ENCODE results near the gene ADAMTS1. TPM values are rescaled to one million over a fixed set of nuclear protein-coding genes. Genes with fewer than 3 reads are reported as not detected.

ADAMTS1 gene
- total RNA-seq, 4 donors from 2014 or later = 23.7 to 43.8 (median 33.1) TPM

GRCh38 chr21:26847002-26847401, 1.8 kb upstream of the ADAMTS1 start:
- DNase-seq (no peak), ATAC-seq (no peak)
- in situ Hi-C loops (cut with MboI; ENCODE audit: low sequenced_read_pairs in 4 of 4) = loop anchor here (5.0 to 25.0 kb wide), 5 partner anchors 72 to 1898 kb away; no protein-coding TSS in a partner anchor
- peaks cover 8% of the 10 kb centered on the region in 2 donors for H3K4me1 ChIP-seq
- H3K27me3 ChIP-seq = no peaks in the 10 kb centered on the region
- intact Hi-C loops (cut with DNase I; ENCODE audit: low total_unique reads) = loop anchor here (2.0 to 5.0 kb wide), 3 partner anchors 78 to 1900 kb away; no protein-coding TSS in a partner anchor
- no peaks in the 10 kb centered on the region for H3K9me3 ChIP-seq
- peak overlapping the region; percentile 65 to 88 (median 80) for H3K4me3 ChIP-seq
- H3K27ac ChIP-seq = peak overlapping the region; percentile 88 to 96 (median 90)
- H3K36me3 ChIP-seq = peaks cover 0 to 2% of the 10 kb centered on the region in 2 donors
- TF ChIP-seq POLR2A (IDR thresholded peaks at IDR 0.05) (no peak), CTCF (IDR thresholded peaks at IDR 0.05 in 4 of 5, conservative IDR thresholded peaks at IDR 0.05 in 1 of 5) (no peak)

- peak overlapping the region; percentile 65 to 88 (median 80) for H3K4me3 ChIP-seq
- peak; percentile 68 to 77 for DNase-seq
- peaks cover 13 to 14% of the 10 kb centered on the region in 2 donors for H3K4me1 ChIP-seq
- H3K36me3 ChIP-seq = peaks cover 0 to 9% of the 10 kb centered on the region in 2 donors
- no peaks in the 10 kb centered on the region for H3K9me3 ChIP-seq
- in situ Hi-C loops (cut with MboI; ENCODE audit: low sequenced_read_pairs in 4 of 4) = loop anchor here (5.0 to 25.0 kb wide), 5 partner anchors 71 to 1899 kb away; no protein-coding TSS in a partner anchor
- no peaks in the 10 kb centered on the region for H3K27me3 ChIP-seq
- peak; percentile 20 to 43 (median 40) for TF ChIP-seq CTCF (IDR thresholded peaks at IDR 0.05 in 4 of 5, conservative IDR thresholded peaks at IDR 0.05 in 1 of 5)
- TF ChIP-seq POLR2A (IDR thresholded peaks at IDR 0.05) = peak; percentile 57 to 82
- H3K27ac ChIP-seq = peak overlapping the region; percentile 88 to 96 (median 90)
- intact Hi-C loops (cut with DNase I; ENCODE audit: low total_unique reads) = loop anchor here (2.0 to 5.0 kb wide), 3 partner anchors 77 to 1901 kb away; no protein-coding TSS in a partner anchor
- peak; percentile 10 to 19 for ATAC-seq
These were observed 1.1 kb upstream of the ADAMTS1 start for GRCh38 chr21:26846036-26846931.

GRCh38 chr21:26845759-26846035, 488 bp upstream of the ADAMTS1 start:
- H3K27me3 ChIP-seq = no peaks in the 10 kb centered on the region

More at GRCh38 chr21:26845759-26846035, 488 bp upstream of the ADAMTS1 start:
- Histone ChIP-seq H3K9me3 (no peaks in the 10 kb centered on the region), H3K36me3 (peaks cover 0 to 14% of the 10 kb centered on the region in 2 donors), H3K27ac (peak overlapping the region; percentile 88 to 96 (median 90)), H3K4me3 (peak overlapping the region; percentile 65 to 88 (median 80)), H3K4me1 (peaks cover 16 to 20% of the 10 kb centered on the region in 2 donors)
- intact Hi-C loops (cut with DNase I; ENCODE audit: low total_unique reads) = loop anchor here (1.0 to 5.0 kb wide), 5 partner anchors 77 to 1902 kb away; partner anchors contain the start of genes ADAMTS5, ATP5PF and GABPA
- peak in 1 of 2 donors; percentile 0 for ATAC-seq
- TF ChIP-seq CTCF (IDR thresholded peaks at IDR 0.05 in 4 of 5, conservative IDR thresholded peaks at IDR 0.05 in 1 of 5) (no peak), POLR2A (IDR thresholded peaks at IDR 0.05) (no peak)
- DNase-seq = no peak
- in situ Hi-C loops (cut with MboI; ENCODE audit: low sequenced_read_pairs in 4 of 4) = loop anchor here (5.0 to 25.0 kb wide), 5 partner anchors 71 to 1899 kb away; no protein-coding TSS in a partner anchor
